ENCODE measurements around the gene YTHDF2. TPM values are rescaled to one million over a fixed set of nuclear protein-coding genes. Genes with fewer than 3 reads are reported as not detected.

YTHDF2 gene
- polyA plus RNA-seq, 2 donors: 35.2 to 36.3 TPM

GRCh38 chr1:28775121-28775942 is 38.6 kb downstream of the YTHDF2 start:
- no peaks in the 10 kb centered on the region for H3K9me3 ChIP-seq (ENCODE audit: control insufficient read depth in 2 of 2, insufficient read depth in 1 of 2, low read depth in 1 of 2, low read length in 1 of 2)
- peak overlapping the region; percentile 60 to 63 for H3K4me3 ChIP-seq (ENCODE audit: low read depth in 1 of 2, low read length in 2 of 2)
- peaks cover 0 to 4% of the 10 kb centered on the region in 2 donors for H3K36me3 ChIP-seq (ENCODE audit: control insufficient read depth in 2 of 2, insufficient read depth in 2 of 2, low read length in 1 of 2)
- 10 to 11% methylated on average over 39 of the region's 39 CpGs for WGBS, 2 donors
- no peaks in the 10 kb centered on the region for H3K4me1 ChIP-seq (ENCODE audit: control insufficient read depth in 2 of 2, insufficient read depth in 2 of 2, low read length in 1 of 2)
- H3K27me3 ChIP-seq (ENCODE audit: control insufficient read depth in 1 of 2, insufficient read depth in 2 of 2, low read length in 2 of 2): no peaks in the 10 kb centered on the region
- H3K27ac ChIP-seq (ENCODE audit: low read depth in 2 of 2, low read length in 1 of 2): peak overlapping the region; percentile 87 to 88

- 96 to 97% methylated on average over 17 of the region's 17 CpGs for WGBS, 2 donors
- peak overlapping the region in 1 of 2 donors; percentile 1 for H3K27ac ChIP-seq (ENCODE audit: low read depth in 2 of 2, low read length in 1 of 2)
- H3K4me1 ChIP-seq (ENCODE audit: control insufficient read depth in 2 of 2, insufficient read depth in 2 of 2, low read length in 1 of 2): no peaks in the 10 kb centered on the region
- H3K4me3 ChIP-seq (ENCODE audit: low read depth in 1 of 2, low read length in 2 of 2): no peak overlapping the region
- no peaks in the 10 kb centered on the region for H3K9me3 ChIP-seq (ENCODE audit: control insufficient read depth in 2 of 2, insufficient read depth in 1 of 2, low read depth in 1 of 2, low read length in 1 of 2)
- H3K36me3 ChIP-seq (ENCODE audit: control insufficient read depth in 2 of 2, insufficient read depth in 2 of 2, low read length in 1 of 2): no peaks in the 10 kb centered on the region
- no peaks in the 10 kb centered on the region for H3K27me3 ChIP-seq (ENCODE audit: control insufficient read depth in 1 of 2, insufficient read depth in 2 of 2, low read length in 2 of 2)
These were observed 39.6 kb downstream of the YTHDF2 start for GRCh38 chr1:28776341-28776740.

- WGBS, 2 donors: 90% methylated on average over 2 of the region's 2 CpGs
- no peaks in the 10 kb centered on the region for H3K4me1 ChIP-seq (ENCODE audit: control insufficient read depth in 2 of 2, insufficient read depth in 2 of 2, low read length in 1 of 2)
These were observed 41.3 kb downstream of the YTHDF2 start for GRCh38 chr1:28778021-28778420.

GRCh38 chr1:28779751-28780408 is 43.1 kb downstream of the YTHDF2 start:
- no peaks in the 10 kb centered on the region for H3K4me1 ChIP-seq (ENCODE audit: control insufficient read depth in 2 of 2, insufficient read depth in 2 of 2, low read length in 1 of 2)
- no peak overlapping the region for H3K27ac ChIP-seq (ENCODE audit: low read depth in 2 of 2, low read length in 1 of 2)
- H3K27me3 ChIP-seq (ENCODE audit: control insufficient read depth in 1 of 2, insufficient read depth in 2 of 2, low read length in 2 of 2): no peaks in the 10 kb centered on the region
- H3K4me3 ChIP-seq (ENCODE audit: low read depth in 1 of 2, low read length in 2 of 2): no peak overlapping the region
- H3K9me3 ChIP-seq (ENCODE audit: control insufficient read depth in 2 of 2, insufficient read depth in 1 of 2, low read depth in 1 of 2, low read length in 1 of 2): no peaks in the 10 kb centered on the region
- H3K36me3 ChIP-seq (ENCODE audit: control insufficient read depth in 2 of 2, insufficient read depth in 2 of 2, low read length in 1 of 2): no peaks in the 10 kb centered on the region
- WGBS, 2 donors: 78 to 89% methylated on average over 6 of the region's 6 CpGs

More at GRCh38 chr1:28778021-28778420, 41.3 kb downstream of the YTHDF2 start:
- H3K36me3 ChIP-seq (ENCODE audit: control insufficient read depth in 2 of 2, insufficient read depth in 2 of 2, low read length in 1 of 2): no peaks in the 10 kb centered on the region
- H3K27ac ChIP-seq (ENCODE audit: low read depth in 2 of 2, low read length in 1 of 2): no peak overlapping the region
- H3K4me3 ChIP-seq (ENCODE audit: low read depth in 1 of 2, low read length in 2 of 2): no peak overlapping the region
- no peaks in the 10 kb centered on the region for H3K9me3 ChIP-seq (ENCODE audit: control insufficient read depth in 2 of 2, insufficient read depth in 1 of 2, low read depth in 1 of 2, low read length in 1 of 2)
- no peaks in the 10 kb centered on the region for H3K27me3 ChIP-seq (ENCODE audit: control insufficient read depth in 1 of 2, insufficient read depth in 2 of 2, low read length in 2 of 2)

GRCh38 chr1:28781305-28781704 is 44.6 kb downstream of the YTHDF2 start:
- Histone ChIP-seq H3K4me1 (ENCODE audit: control insufficient read depth in 2 of 2, insufficient read depth in 2 of 2, low read length in 1 of 2) (no peaks in the 10 kb centered on the region), H3K27me3 (ENCODE audit: control insufficient read depth in 1 of 2, insufficient read depth in 2 of 2, low read length in 2 of 2) (no peaks in the 10 kb centered on the region), H3K36me3 (ENCODE audit: control insufficient read depth in 2 of 2, insufficient read depth in 2 of 2, low read length in 1 of 2) (no peaks in the 10 kb centered on the region), H3K9me3 (ENCODE audit: control insufficient read depth in 2 of 2, insufficient read depth in 1 of 2, low read depth in 1 of 2, low read length in 1 of 2) (no peaks in the 10 kb centered on the region), H3K27ac (ENCODE audit: low read depth in 2 of 2, low read length in 1 of 2) (no peak overlapping the region), H3K4me3 (ENCODE audit: low read depth in 1 of 2, low read length in 2 of 2) (no peak overlapping the region)
- WGBS, 2 donors: 85% methylated on average over 11 of the region's 11 CpGs

- Histone ChIP-seq H3K36me3 (ENCODE audit: control insufficient read depth in 2 of 2, insufficient read depth in 2 of 2, low read length in 1 of 2) (no peaks in the 10 kb centered on the region), H3K4me3 (ENCODE audit: low read depth in 1 of 2, low read length in 2 of 2) (no peak overlapping the region), H3K27me3 (ENCODE audit: control insufficient read depth in 1 of 2, insufficient read depth in 2 of 2, low read length in 2 of 2) (no peaks in the 10 kb centered on the region), H3K9me3 (ENCODE audit: control insufficient read depth in 2 of 2, insufficient read depth in 1 of 2, low read depth in 1 of 2, low read length in 1 of 2) (no peaks in the 10 kb centered on the region), H3K4me1 (ENCODE audit: control insufficient read depth in 2 of 2, insufficient read depth in 2 of 2, low read length in 1 of 2) (no peaks in the 10 kb centered on the region), H3K27ac (ENCODE audit: low read depth in 2 of 2, low read length in 1 of 2) (no peak overlapping the region)
- WGBS, 2 donors: 68 to 80% methylated on average over 3 of the region's 3 CpGs
These were observed 45.3 kb downstream of the YTHDF2 start for GRCh38 chr1:28782011-28782410.

GRCh38 chr1:28783363-28783762 is 46.6 kb downstream of the YTHDF2 start:
- Histone ChIP-seq H3K4me3 (ENCODE audit: low read depth in 1 of 2, low read length in 2 of 2) (no peak overlapping the region), H3K4me1 (ENCODE audit: control insufficient read depth in 2 of 2, insufficient read depth in 2 of 2, low read length in 1 of 2) (no peaks in the 10 kb centered on the region), H3K27ac (ENCODE audit: low read depth in 2 of 2, low read length in 1 of 2) (no peak overlapping the region), H3K9me3 (ENCODE audit: control insufficient read depth in 2 of 2, insufficient read depth in 1 of 2, low read depth in 1 of 2, low read length in 1 of 2) (no peaks in the 10 kb centered on the region), H3K36me3 (ENCODE audit: control insufficient read depth in 2 of 2, insufficient read depth in 2 of 2, low read length in 1 of 2) (no peaks in the 10 kb centered on the region), H3K27me3 (ENCODE audit: control insufficient read depth in 1 of 2, insufficient read depth in 2 of 2, low read length in 2 of 2) (no peaks in the 10 kb centered on the region)
- WGBS, 2 donors: 72 to 90% methylated on average over 2 of the region's 2 CpGs

GRCh38 chr1:28789412-28789811 is 52.7 kb downstream of the YTHDF2 start:
- no peaks in the 10 kb centered on the region for H3K4me1 ChIP-seq (ENCODE audit: control insufficient read depth in 2 of 2, insufficient read depth in 2 of 2, low read length in 1 of 2)
- H3K27ac ChIP-seq (ENCODE audit: low read depth in 2 of 2, low read length in 1 of 2): no peak overlapping the region
- no peaks in the 10 kb centered on the region for H3K9me3 ChIP-seq (ENCODE audit: control insufficient read depth in 2 of 2, insufficient read depth in 1 of 2, low read depth in 1 of 2, low read length in 1 of 2)
- no peak overlapping the region for H3K4me3 ChIP-seq (ENCODE audit: low read depth in 1 of 2, low read length in 2 of 2)
- H3K27me3 ChIP-seq (ENCODE audit: control insufficient read depth in 1 of 2, insufficient read depth in 2 of 2, low read length in 2 of 2): no peaks in the 10 kb centered on the region
- 89 to 92% methylated on average over 9 of the region's 9 CpGs for WGBS, 2 donors
- no peaks in the 10 kb centered on the region for H3K36me3 ChIP-seq (ENCODE audit: control insufficient read depth in 2 of 2, insufficient read depth in 2 of 2, low read length in 1 of 2)

- Histone ChIP-seq H3K36me3 (ENCODE audit: control insufficient read depth in 2 of 2, insufficient read depth in 2 of 2, low read length in 1 of 2) (no peaks in the 10 kb centered on the region), H3K4me3 (ENCODE audit: low read depth in 1 of 2, low read length in 2 of 2) (no peak overlapping the region), H3K27me3 (ENCODE audit: control insufficient read depth in 1 of 2, insufficient read depth in 2 of 2, low read length in 2 of 2) (no peaks in the 10 kb centered on the region), H3K27ac (ENCODE audit: low read depth in 2 of 2, low read length in 1 of 2) (no peak overlapping the region), H3K9me3 (ENCODE audit: control insufficient read depth in 2 of 2, insufficient read depth in 1 of 2, low read depth in 1 of 2, low read length in 1 of 2) (no peaks in the 10 kb centered on the region), H3K4me1 (ENCODE audit: control insufficient read depth in 2 of 2, insufficient read depth in 2 of 2, low read length in 1 of 2) (no peaks in the 10 kb centered on the region)
- WGBS, 2 donors: 69 to 77% methylated on average over 6 of the region's 6 CpGs
These were observed 53.1 kb downstream of the YTHDF2 start for GRCh38 chr1:28789816-28790215.

Measured in esophagus (tissue), 2 donors.